GM12873 (cell line): ENCODE measurements around the gene ADGRE1.

Experiments used
- CTCF ChIP-seq: IDR thresholded peaks from 2 replicates; pipeline ENCODE4 v1.5.1; 2012; ENCODE audit warnings: low read depth, mild to moderate bottlenecking, moderate library complexity, low read length, control low read depth; ENCODE audit not compliant: insufficient read depth; ENCODE audit errors: missing control alignments

ADGRE1 gene

GRCh38 chr19:6877766-6878165 is 9.6 kb upstream of the ADGRE1 start:
- no peak for TF ChIP-seq CTCF

- TF ChIP-seq CTCF: no peak
These were observed 992 bp upstream of the ADGRE1 start for GRCh38 chr19:6886277-6886897.

- no peak for TF ChIP-seq CTCF
These were observed 1.6 kb downstream of the ADGRE1 start for GRCh38 chr19:6888967-6889366.

- no peak for TF ChIP-seq CTCF
These were observed 3.1 kb downstream of the ADGRE1 start for GRCh38 chr19:6890401-6890913.

- TF ChIP-seq CTCF: no peak
These were observed 3.6 kb downstream of the ADGRE1 start for GRCh38 chr19:6890938-6891337.

- no peak for TF ChIP-seq CTCF
These were observed 4.5 kb downstream of the ADGRE1 start for GRCh38 chr19:6891761-6892385.

GRCh38 chr19:6894313-6894712 is 6.9 kb downstream of the ADGRE1 start:
- TF ChIP-seq CTCF: no peak
